Measurements from ENCODE around the gene SLC49A4.

The SLC49A4 gene

DNA sequence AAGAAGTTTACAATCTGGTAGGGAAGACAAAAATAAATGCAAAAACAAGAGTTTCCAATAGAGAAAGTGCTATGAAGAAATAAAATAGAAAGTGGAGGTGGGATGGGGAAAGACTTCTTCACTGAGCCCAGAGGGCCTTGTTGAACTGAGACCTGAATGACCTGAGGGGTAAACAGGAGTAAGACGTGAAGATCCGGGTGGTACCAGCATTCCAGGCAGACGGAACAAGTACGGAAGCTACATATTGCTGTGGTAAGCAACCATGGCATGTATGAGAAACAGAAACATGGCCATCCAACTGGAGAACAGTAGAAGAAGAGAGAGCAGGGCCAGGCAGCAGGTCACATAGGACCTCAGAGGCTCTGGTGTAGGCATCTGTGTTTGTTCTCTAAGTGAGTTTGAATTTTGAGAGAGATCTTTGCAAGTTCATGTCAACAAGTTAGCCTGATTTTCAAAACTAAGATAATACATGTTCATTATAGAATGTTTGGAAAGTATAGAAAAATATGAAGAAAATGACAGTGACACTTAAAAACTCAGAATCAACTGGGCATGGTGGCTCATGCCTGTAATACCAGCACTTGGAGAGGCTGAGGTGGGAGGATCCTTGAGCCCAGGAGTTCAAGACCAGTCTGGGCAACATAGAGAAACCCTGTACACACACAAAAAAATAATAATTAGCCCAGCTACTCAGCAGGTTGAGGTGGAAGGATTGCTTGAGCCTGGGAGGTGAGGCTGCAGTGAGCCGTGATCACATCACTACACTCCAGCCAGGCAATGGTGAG is 64.3 kb downstream of the SLC49A4 start:
- no peak for DNase-seq (ENCODE audit: low spot score)

DNA sequence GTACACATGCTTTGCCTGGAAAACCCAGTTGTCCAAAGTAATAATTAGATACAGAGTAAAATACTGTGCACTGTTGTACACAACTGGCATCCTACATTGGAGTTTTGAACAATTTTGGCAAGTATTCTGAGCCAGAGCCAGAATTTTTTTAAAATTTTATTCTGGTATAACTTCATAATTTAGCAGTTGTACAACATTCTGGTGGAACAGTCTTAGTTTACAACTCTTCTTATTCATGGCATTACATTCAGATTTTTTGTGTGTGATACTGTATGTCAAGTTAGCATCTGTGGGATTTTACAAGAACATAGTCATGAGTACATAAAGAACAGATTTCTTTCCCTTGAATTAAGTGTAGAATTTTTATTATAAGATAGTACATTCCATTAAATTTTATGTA is 67.5 kb downstream of the SLC49A4 start:
- no peak for DNase-seq (ENCODE audit: low spot score)

DNA sequence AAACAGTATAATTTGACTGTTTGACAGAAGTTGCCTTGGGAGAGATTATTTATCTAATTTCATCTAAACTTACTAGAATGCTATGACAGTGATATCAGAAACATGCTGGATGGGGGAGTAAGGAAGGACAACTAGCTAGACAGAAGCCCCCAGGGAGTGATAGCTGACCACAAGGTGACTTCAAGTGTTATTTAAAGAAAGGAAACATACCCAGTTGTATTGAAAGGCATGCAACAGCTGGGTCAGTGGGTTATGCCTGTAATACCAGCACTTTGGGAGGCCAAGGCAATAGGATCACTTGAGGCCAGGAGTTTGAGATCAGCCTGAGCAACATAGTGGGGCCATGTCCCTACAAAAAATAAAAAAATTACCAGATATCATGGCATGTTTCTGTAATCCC is 69.6 kb downstream of the SLC49A4 start:
- DNase-seq (ENCODE audit: low spot score): no peak

DNA sequence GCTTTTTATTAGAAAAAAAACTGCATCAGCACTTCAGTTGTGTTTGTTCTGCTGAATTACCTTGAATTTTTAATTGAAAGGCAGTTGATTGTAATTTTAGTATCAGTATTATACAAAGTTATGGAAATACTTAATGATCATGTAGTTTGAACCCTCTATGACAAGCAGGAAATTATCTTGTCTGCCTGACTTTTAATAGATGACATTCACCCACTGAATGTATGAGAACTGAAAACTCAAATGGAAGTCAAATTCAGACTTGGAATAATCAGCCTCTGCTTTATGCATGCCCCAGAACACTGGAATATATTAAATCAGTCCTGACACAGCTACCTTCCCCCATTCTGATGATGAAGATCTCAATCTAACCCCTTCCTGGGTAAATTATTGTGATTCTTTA is 73.5 kb downstream of the SLC49A4 start:
- no peak for DNase-seq (ENCODE audit: low spot score)

DNA sequence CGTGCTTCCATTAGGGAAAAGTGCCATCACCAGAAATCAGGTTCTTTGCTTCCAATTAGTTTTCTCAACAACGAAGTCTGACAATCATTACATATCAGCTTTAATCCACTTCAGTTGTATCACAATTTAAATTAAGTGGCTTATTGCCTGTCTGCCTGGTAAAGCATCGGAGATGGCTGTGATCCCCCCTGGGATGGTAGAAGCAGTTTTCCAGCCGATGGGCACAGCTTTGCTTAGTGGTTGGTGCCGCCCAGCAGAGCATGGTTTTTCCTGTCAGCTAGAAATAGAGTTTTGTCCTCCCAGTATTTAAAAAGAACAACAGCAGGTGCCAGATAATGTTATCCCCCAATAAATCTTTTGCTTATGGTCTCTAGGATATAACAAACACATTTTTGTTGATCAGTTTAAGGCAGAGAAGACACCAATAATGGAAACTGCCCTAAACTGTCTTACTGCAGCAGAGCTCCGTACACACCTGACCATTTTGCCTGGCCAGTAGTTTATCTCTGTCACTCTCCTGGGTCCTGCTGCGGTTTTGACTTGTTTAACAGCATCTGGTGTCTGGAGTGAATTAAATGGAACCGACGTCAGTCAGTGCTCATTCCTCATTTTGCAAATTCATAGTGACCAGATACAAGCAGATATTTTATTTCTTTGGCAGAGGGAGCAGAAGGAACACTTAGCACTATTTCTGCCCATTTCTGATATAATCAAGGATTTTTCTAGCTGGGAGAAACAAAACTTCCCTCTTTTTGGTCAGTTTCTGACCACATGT is 79.1 kb downstream of the SLC49A4 start:
- no peak for DNase-seq (ENCODE audit: low spot score)

DNA sequence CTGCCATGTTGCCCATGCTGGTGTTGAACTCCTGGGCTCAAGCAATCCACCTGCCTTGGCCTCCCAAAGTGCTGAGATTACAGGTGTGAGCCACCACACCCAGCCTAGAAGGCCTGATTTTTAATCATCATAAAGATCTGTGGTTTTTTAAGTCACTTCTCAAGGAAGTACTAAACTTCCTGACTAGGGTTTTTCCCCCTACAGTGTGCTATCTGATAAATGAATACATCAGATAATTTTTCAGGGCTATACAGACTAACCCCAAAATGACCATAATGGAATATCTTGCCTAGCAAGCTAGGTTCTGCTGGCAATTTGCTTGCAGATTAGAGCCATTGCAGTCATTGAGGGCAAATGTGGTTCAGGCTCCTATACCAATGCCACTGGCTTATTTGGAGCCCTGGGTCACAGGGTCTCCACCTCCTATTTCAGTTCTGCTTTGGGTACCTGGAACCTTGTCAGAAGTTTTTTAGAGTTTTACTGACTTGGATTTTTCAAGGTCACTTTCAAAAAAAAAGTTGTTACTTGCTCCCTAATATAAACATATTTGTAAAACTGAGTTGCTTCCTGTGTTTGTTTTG is 80.8 kb downstream of the SLC49A4 start:
- peak; percentile 16 for DNase-seq (ENCODE audit: low spot score)

DNA sequence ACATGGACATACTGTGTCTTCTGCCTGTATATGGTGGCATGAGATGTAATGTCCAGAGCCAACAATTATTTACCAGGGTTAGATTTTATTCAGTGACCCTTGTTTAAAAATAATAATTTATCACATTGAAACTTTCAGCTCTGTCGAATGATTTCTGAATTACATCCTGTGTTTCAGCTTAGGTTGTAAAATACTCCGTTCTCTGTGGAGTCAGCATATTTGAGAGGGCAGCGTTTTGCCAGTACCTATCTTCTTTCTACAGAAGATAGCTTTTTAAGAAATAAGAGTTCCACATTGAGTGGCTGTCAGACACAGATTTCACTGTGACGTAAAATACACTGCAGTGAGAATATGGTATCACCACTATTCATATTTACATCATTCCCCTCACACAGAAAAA is 85.3 kb downstream of the SLC49A4 start:
- no peak for DNase-seq (ENCODE audit: low spot score)

DNA sequence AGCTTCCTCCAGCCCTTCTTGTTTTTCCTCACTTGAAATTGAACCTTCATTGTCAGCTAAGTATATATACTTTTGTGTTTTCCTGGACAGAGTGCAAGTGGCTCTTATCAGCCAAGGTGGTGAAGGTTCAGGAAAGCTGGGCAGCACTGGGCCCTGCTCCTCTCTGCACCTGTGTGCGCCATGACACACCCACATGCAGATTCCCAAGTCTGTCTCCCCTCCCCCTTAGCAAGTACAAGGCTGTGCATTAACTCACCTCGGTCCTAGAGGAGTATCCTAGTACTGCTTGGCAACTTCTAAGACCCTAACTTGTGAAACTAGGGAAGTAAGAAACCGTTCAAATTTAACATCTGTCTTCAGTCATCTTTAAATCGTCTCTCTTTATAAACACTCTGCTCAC is 85.8 kb downstream of the SLC49A4 start:
- no peak for DNase-seq (ENCODE audit: low spot score)

DNA sequence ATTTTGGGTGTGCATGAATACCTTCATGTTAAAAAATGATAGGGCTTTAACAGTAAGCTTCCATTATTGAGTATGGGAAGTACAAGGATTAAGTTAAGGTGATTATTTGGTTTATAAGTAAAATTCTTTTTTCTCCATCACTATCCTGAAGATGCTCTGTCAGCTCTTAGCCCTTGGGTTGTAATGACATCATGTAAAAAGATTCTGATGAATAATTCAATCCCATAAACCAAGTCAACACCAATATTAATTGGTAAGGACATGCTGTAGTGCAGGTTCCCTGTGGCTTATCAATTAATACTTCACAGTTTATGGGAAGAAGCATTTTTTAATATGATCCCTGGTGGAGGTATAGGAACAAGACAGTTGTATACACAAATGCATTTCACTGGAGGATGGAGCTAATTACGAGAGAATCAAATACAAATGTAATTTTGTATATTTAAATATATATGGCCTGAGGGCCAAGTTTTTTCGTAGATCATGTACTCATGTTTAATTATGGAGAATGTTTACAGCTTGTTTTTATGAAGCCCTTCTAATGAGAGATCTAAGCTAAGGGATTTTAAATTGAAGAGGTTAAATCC is 87.6 kb downstream of the SLC49A4 start:
- no peak for DNase-seq (ENCODE audit: low spot score)

DNA sequence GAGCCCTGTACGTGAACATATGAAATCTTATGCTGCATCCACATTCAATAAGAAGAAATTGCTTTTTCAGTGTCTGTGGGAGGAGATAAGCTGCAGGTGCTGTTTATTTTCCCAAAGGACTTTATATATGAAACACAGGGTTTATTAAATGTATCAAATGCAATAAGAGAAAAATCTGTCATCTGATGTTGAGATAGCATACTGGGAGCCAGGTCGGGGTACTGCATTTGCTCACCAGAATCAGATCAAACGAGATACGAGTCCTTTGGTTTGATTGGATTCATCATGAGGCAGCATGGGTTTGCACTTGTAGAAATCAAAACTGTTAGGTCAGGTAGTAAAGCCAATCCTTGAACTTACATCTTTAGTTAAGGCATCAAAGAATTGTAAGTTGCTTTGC is 91.4 kb downstream of the SLC49A4 start:
- DNase-seq (ENCODE audit: low spot score): no peak

DNA sequence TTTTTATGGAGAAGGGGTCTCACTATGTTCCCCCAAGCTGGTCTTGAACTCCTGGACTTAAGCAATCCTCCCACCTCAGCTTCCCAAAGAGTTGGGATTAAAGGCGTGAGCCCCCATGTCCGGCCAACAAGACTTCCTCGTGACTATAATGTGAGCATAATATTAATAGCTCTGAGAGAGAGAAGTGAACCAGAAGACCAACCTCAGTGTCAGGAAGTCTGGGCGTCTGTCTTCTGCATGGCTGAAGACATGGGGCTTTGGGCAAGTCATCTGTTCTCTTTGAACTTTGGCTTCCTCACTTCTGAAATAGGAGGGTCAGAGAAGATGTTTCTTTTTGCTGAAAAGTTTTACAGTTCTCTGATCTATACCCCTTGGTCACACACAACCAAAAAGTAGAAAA is 92.1 kb downstream of the SLC49A4 start:
- no peak for DNase-seq (ENCODE audit: low spot score)

DNA sequence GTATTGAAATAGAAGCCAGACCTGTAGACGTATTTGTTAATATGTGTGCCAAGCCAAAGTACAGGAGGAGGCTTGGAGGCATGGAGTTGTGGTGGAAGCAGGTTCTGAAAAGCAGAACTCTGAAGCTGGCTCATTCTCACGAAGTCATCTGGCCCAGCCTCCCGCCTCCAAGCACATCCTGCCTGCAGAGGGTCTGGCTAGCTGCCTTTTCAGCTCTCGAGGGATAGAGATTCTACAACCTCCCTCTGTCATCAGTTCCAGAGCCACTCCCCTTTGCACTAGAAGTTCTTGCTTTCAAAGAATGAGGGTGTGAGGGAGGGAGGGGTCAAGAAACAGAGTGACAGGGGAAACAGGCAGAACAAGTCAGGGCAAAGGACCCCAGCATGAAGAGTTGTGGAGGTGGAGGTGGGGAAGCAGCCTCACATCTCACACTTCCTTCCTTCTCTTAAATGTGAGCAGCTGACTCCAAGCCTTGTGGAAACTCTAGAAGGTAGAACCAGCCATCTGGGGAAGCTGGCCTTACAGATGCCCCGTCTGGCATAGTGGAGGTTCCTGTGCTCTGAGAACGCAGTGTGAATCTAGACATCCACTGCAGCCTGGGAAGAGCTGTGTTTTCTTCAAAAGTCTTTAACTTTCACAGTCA is 95.3 kb downstream of the SLC49A4 start:
- DNase-seq (ENCODE audit: low spot score): peak; percentile 21

DNA sequence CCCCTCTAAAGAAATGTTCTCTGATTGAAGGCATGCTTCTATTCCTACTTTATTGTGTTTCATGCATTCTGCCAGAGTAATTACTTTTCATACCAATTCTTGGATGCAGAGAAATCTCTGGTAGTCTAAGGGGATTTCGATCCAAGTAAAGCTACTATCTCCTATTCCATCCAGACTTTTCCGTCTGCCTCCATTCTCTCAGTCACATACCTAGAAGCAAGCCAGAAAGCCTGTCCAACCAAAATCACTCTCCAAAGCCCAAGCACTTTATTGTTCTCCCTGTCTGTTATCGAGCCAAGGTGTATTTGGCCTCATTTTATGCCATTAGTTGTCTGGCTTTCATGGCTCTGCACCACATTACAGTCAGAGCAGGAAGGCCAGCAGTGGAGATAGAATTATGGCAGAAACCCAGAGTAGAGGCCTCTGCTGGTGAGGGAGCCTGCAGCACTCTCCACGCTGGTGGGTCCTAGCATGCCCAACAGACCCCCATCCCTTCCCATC is 95.9 kb downstream of the SLC49A4 start:
- no peak for DNase-seq (ENCODE audit: low spot score)

DNA sequence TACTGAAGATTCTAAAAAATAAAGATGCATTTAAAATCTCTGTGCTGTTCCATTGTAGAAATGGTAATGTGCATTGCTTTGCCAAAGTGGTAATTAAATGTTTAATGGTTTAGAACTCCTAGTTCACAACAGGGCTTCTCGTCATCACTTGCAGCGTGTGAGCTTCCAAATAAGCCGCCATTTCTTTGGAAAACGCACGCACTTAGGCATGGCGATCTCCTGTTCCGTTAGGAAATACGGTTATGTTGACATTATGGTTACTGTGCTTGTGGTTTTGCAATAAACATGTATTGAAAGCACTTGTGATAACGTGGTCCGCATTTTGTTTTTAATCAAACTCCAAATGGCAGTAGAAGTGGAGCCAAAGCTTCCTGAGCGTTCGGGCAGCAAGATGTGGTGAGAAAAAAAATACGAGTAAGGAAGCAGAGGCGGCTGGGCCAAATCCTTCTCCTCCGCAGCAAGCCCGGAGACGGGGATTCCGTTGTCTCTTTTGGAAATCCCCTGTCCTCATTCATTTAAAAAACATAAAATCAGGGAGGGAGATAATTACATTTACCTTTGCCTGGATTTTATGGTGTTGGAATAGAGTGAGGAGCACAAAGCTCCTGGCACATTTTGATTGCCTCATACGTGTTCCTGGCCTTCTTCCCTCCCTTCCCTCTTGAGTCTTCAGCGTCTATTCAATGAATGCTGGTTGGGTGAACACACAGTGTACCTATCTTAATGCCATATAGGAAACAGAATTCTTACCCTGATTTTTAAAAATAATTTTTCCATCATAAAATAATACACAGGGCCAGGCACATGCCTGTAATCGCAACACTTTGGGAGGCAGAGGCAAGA is 97.5 kb downstream of the SLC49A4 start:
- DNase-seq (ENCODE audit: low spot score): no peak

DNA sequence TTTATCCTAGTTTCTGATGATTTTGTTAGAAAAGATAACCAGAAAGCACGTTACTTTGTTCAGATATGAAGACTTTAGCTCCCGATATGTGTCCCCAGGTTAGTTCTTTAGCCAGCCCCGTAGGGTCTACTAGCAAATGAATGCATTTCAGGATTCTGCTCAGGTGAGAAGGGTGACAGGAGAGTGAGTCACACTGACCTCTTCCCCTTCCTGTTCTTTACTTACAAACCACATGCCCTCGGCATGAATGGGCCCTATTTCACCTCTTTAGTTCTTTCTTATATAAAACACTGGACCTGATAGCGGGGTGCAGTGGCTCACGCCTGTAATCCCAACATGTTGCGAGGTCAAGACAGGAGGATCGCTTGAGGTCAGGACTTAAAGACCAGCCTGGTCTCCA is 98.4 kb downstream of the SLC49A4 start:
- no peak for DNase-seq (ENCODE audit: low spot score)

DNA sequence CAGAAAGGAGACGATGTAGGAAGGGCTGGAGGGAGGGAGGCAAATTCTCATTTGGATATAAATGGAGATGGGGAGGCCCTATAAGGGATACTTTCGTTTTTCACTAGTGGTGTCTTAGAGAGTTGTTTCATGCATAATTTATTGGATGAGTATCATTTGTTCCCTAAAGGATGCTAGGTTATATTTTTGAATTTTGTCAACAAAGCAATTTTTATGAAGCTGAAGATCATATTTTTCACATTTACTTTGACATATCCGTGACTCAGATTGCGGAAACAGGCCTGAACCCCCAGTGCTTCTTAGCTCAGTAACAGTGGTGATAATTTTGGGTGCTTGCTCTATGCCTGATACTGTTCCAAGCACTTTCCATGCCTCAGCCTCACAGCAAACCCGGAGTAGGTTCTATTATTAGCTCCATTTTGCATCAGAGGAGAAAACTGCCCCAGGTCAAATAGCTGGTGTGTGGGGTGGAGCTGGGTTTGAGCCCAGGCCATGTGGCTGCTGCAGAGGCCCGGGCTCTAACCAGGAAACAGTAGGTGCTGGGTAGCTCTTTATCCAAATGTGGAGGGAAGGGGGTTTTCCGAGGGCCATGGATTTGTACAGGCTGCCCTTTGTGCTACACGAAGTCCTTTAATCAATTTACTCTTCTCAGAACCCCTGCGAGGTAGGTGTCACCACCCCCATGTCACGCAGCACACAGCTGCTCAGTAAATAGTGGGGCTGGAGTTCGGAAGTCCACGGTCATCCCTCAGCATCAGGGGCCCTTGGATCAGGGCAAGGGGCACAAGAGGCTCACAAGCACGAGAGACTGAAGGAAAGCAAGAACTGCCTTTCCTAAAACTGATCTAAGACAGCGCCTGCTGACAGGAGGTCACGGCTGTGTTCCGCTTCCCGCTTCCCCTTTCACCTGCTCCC is 99.1 kb downstream of the SLC49A4 start:
- no peak for DNase-seq (ENCODE audit: low spot score)

DNA sequence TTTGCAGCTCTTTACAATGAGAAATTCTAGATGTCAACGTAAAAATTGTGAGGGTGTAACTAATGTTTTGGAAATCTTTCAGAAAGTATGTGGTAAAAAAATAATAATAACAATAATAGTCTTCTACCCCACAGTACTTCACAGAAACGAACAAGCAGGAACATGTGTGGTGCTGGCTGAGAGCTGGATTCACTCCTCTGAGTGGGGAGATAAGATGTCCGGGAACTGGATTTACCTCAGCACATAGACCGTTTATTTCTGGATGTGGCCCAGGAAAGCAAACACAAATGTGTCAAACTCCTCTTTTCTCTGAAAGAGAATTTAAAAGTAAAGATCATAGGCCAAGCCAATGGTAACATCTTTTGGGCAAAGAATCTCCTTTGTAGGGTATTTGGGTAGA is 103.4 kb downstream of the SLC49A4 start:
- no peak for DNase-seq (ENCODE audit: low spot score)

DNA sequence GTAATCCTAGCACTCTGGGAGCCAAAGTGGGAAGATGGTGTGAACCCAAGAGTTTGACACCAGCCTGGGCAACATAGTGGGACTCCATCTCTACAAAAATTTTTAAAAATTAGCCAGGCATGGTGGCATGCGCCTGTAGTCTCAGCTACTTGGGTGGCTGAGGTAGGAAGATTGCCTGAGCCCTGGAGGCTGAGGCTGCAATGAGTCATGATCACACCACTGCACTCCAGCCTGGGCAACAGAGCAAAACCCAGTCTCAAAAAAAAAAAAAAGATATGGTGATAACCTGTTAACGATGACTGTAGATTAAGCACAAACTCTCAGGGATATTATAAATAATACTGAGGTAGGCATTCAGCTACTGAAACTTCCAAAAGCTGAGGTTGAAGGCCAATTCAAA is 107.5 kb downstream of the SLC49A4 start:
- DNase-seq (ENCODE audit: low spot score): no peak

DNA sequence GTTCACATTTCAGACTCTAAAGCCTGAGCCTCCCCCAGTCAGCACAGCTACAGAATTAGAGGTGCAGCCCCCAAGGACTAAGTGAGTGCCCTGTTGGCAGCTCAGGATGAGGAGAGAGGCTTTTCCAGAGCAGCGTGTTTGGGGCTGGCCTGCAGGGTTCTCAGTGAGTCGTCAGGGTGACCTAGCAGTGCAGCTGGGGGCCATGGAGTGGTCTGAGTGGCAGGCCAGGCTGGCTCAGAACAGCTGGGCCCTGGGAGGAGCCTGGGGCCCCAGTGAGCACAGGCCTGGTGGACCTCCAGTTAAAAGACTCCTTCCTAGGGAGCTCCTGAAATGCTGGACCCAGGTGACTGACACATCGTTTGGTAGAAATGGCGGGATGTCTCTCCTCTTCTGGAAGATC is 108.3 kb downstream of the SLC49A4 start:
- no peak for DNase-seq (ENCODE audit: low spot score)

DNA sequence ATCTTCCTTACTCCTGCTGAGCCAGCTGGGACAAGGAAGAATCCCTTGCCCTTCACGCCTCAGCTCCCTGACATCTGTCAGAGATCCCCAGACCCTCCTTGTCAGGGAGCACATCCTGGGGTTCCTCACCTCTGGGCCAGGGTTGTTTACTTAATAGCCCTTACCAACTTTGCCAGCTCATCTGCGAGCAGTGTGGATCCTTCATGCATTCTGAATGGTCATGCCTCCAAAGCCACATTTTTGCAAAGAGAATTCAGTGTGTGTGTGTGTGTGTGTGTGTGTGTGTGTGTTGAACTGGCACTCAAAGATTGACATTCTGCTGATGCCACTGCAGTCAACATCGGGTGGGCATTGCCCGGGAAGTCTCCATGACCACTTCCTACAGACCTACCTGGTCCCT is 112.6 kb downstream of the SLC49A4 start:
- DNase-seq (ENCODE audit: low spot score): no peak
